DOHH2 (cell line): ENCODE results near the gene PITRM1.

Source experiments
- H3F3A ChIP-seq: fragments of 200-600 bp; sonication (generic), shearing (Covaris generic); 2 replicates; pipeline ENCODE4 v1.6.0; 2016; ENCODE audit warnings: antibody characterized with exemption, mild to moderate bottlenecking; ENCODE audit not compliant: control insufficient read depth, insufficient read depth
- H3K27ac ChIP-seq: fragments of 200-600 bp; sonication (generic); 2 replicates; pipeline ENCODE4 v1.5.1; 2014; ENCODE audit warnings: low read depth, mild to moderate bottlenecking, low read length, moderate library complexity
- H3K27me3 ChIP-seq: fragments of 200-600 bp; sonication (generic); 2 replicates; pipeline ENCODE4 v1.6.1; 2014; ENCODE audit warnings: mild to moderate bottlenecking, low read length, mixed read lengths; ENCODE audit not compliant: control insufficient read depth
- H3K36me3 ChIP-seq: fragments of 200-600 bp; sonication (generic); 2 replicates; pipeline ENCODE4 v1.6.1; 2014; ENCODE audit warnings: mild to moderate bottlenecking, low read length, moderate library complexity, mixed read lengths; ENCODE audit not compliant: control insufficient read depth
- H3K4me1 ChIP-seq: fragments of 200-600 bp; sonication (generic); 2 replicates; pipeline ENCODE4 v1.6.1; 2014; ENCODE audit warnings: mild to moderate bottlenecking, low read length, mixed read lengths; ENCODE audit not compliant: control insufficient read depth
- H3K4me2 ChIP-seq: fragments of 200-600 bp; sonication (generic); 2 replicates; pipeline ENCODE4 v1.6.0; 2014; ENCODE audit warnings: mild to moderate bottlenecking, low read length, moderate library complexity
- H3K4me3 ChIP-seq: fragments of 200-600 bp; sonication (generic); 2 replicates; pipeline ENCODE4 v1.5.1; 2014; ENCODE audit warnings: mild to moderate bottlenecking, low read length, mixed read lengths
- H3K79me2 ChIP-seq: fragments of 200-600 bp; sonication (generic); 2 replicates; pipeline ENCODE4 v1.6.1; 2014; ENCODE audit warnings: mild to moderate bottlenecking, low read length, mixed read lengths; ENCODE audit not compliant: control insufficient read depth
- H3K9me2 ChIP-seq: fragments of 200-600 bp; sonication (generic); replicated peaks from 2 replicates; pipeline ENCODE4 v1.6.1; 2014; ENCODE audit warnings: mild to moderate bottlenecking, low read length, mixed read lengths; ENCODE audit not compliant: control insufficient read depth
- H3K9me3 ChIP-seq: fragments of 200-600 bp; sonication (generic); 2 replicates; pipeline ENCODE4 v1.6.1; 2014; ENCODE audit warnings: antibody characterized with exemption, low read length, mixed read lengths; ENCODE audit not compliant: control insufficient read depth, insufficient read depth
- H4K20me1 ChIP-seq: fragments of 200-600 bp; sonication (generic); 2 replicates; pipeline ENCODE4 v1.6.0; 2014; ENCODE audit warnings: low read depth, mild to moderate bottlenecking, antibody characterized with exemption, low read length, moderate library complexity; ENCODE audit not compliant: control insufficient read depth, insufficient read depth
- CTCF ChIP-seq: fragments of 200-600 bp; sonication (generic); IDR thresholded peaks from one replicate; pipeline ENCODE4 v1.5.1; 2014; ENCODE audit warnings: antibody characterized with exemption, mild to moderate bottlenecking, low read depth, low read length; ENCODE audit not compliant: poor library complexity, severe bottlenecking
- EZH2phosphoT487 ChIP-seq: fragments of 200-600 bp; sonication (generic); IDR thresholded peaks from 2 replicates; pipeline ENCODE4 v1.6.1; 2017; ENCODE audit warnings: borderline replicate concordance, mild to moderate bottlenecking, antibody characterized with exemption, low read length, moderate library complexity, mixed read lengths

Gene PITRM1

GRCh38 chr10:3206511-3207157, 34.1 kb upstream of the PITRM1 start:
- Histone ChIP-seq H3K4me2 (no peak overlapping the region), H3K9me2 (no peaks in the 10 kb centered on the region), H3K27me3 (peaks cover 9% of the 10 kb centered on the region), H3F3A (no peaks in the 10 kb centered on the region), H3K79me2 (no peaks in the 10 kb centered on the region), H4K20me1 (no peaks in the 10 kb centered on the region), H3K36me3 (no peaks in the 10 kb centered on the region), H3K4me3 (no peak overlapping the region), H3K4me1 (no peaks in the 10 kb centered on the region), H3K9me3 (no peaks in the 10 kb centered on the region), H3K27ac (no peak overlapping the region)
- no peak for TF ChIP-seq CTCF
- TF ChIP-seq EZH2phosphoT487 = no peak

GRCh38 chr10:3203972-3204371, 31.4 kb upstream of the PITRM1 start:
- Histone ChIP-seq H3K27ac (no peak overlapping the region), H3K36me3 (no peaks in the 10 kb centered on the region), H3K9me2 (no peaks in the 10 kb centered on the region), H3F3A (no peaks in the 10 kb centered on the region), H3K4me2 (no peak overlapping the region), H3K79me2 (no peaks in the 10 kb centered on the region), H4K20me1 (no peaks in the 10 kb centered on the region), H3K27me3 (peaks cover 9% of the 10 kb centered on the region), H3K4me1 (no peaks in the 10 kb centered on the region), H3K9me3 (no peaks in the 10 kb centered on the region), H3K4me3 (no peak overlapping the region)
- TF ChIP-seq CTCF (no peak), EZH2phosphoT487 (no peak)

- Histone ChIP-seq H3K4me3 (no peak overlapping the region), H3K4me2 (no peak overlapping the region), H3K36me3 (no peaks in the 10 kb centered on the region), H3K27me3 (peaks cover 16% of the 10 kb centered on the region), H4K20me1 (no peaks in the 10 kb centered on the region), H3K9me3 (no peaks in the 10 kb centered on the region), H3K79me2 (no peaks in the 10 kb centered on the region), H3F3A (no peaks in the 10 kb centered on the region), H3K9me2 (no peaks in the 10 kb centered on the region), H3K4me1 (no peaks in the 10 kb centered on the region), H3K27ac (no peak overlapping the region)
- TF ChIP-seq CTCF (no peak), EZH2phosphoT487 (no peak)
Observed at GRCh38 chr10:3203016-3203811, 30.6 kb upstream of the PITRM1 start.
